GM13976 (cell line): ENCODE measurements around the gene THBS1.

Source experiments
- DNase-seq: peaks from one replicate; pipeline ENCODE4 v3.0.0; 2012; ENCODE audit warnings: low spot score
- CTCF ChIP-seq: IDR thresholded peaks from 2 replicates; pipeline ENCODE4 v1.5.1; 2012; ENCODE audit warnings: borderline replicate concordance, mild to moderate bottlenecking; ENCODE audit not compliant: insufficient read depth; ENCODE audit errors: extremely low read depth, missing control alignments, control extremely low read depth
- in situ Hi-C: fragments of 300-500 bp; cut with MboI; formaldehyde crosslinking; loops from one replicate; pipeline ENCODE4 v1.12.0; 2022; ENCODE audit warnings: low sequenced_read_pairs, mixed read lengths, inconsistent platforms; ENCODE audit not compliant: unreplicated experiment

THBS1 gene

GRCh38 chr15:39631357-39631756 lies 50.5 kb downstream of the THBS1 start:
- in situ Hi-C loops, result no loop called here
- TF ChIP-seq CTCF, result no peak
- no peak for DNase-seq

- DNase-seq, result no peak
- in situ Hi-C loops, result no loop called here
- TF ChIP-seq CTCF, result no peak
Observed at GRCh38 chr15:39638041-39638440, 57.2 kb downstream of the THBS1 start.

- TF ChIP-seq CTCF, result no peak
- in situ Hi-C loops, result no loop called here
- DNase-seq, result no peak
Observed at GRCh38 chr15:39639037-39639436, 58.2 kb downstream of the THBS1 start.

GRCh38 chr15:39640665-39641064 lies 59.8 kb downstream of the THBS1 start:
- in situ Hi-C loops, result no loop called here
- no peak for TF ChIP-seq CTCF

GRCh38 chr15:39641191-39641889 lies 60.5 kb downstream of the THBS1 start:
- TF ChIP-seq CTCF, result no peak
- in situ Hi-C loops, result no loop called here
- DNase-seq, result no peak

More at GRCh38 chr15:39640665-39641064, 59.8 kb downstream of the THBS1 start:
- DNase-seq, result no peak

GRCh38 chr15:39642011-39642640 lies 61.2 kb downstream of the THBS1 start:
- in situ Hi-C loops, result no loop called here
- no peak for TF ChIP-seq CTCF
- DNase-seq, result no peak
